ENCODE measurements around the gene SMAGP. TPM values are rescaled to one million over a fixed set of nuclear protein-coding genes. Genes with fewer than 3 reads are reported as not detected.

Gene SMAGP
- total RNA-seq, 1 experiment from 2014 or later: 62.5 TPM

DNA sequence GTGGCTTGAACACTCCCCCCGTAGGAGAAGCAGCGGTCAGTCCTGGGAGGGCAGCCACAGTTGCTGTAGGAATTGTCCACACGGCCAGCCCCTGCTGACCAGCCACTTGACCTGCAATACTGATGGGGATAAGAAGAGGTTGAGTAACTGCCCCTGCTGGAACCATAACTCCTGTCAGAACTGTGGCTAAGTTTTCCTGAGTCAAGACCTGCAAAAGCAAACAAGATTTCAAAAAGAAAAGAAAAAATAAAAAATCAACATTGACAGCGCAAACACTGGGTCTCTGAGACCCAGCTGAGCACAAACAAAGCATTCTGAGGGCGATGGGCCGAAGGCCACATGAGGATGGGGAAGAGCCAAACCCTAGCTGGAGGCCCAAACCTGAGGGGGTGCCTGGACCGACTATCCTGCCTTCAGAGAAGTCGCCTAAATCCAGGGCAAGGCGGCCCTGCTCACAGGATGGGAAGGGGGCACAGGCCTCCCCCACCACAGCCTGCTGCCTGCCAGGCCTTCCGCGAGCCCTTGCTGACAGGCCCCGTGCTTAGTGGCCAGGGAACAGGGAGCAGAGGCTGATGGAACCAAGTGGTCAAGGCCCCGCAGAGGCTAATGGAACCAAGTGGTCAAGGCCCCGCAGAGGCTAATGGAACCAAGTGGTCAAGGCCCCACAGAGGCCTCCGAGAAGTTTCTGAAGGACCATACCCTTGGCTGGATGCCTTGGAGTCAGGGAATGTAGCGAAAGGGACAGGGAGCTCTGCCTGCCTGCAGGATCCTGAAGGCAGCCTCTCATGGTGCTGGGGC, 71.4 kb downstream of the SMAGP start:
- Histone ChIP-seq H3K36me3 (ENCODE audit: low read depth, low read length) (no peaks in the 10 kb centered on the region), H2AFZ (ENCODE audit: low read length) (no peak overlapping the region), H3K4me3 (ENCODE audit: low read length) (no peak overlapping the region), H4K20me1 (ENCODE audit: low read length) (no peaks in the 10 kb centered on the region), H3K4me1 (ENCODE audit: insufficient read depth, low read length) (no peaks in the 10 kb centered on the region), H3K27me3 (ENCODE audit: low read length) (no peaks in the 10 kb centered on the region), H3K9me2 (replicated peaks; ENCODE audit: low read length) (no peaks in the 10 kb centered on the region), H3K27ac (ENCODE audit: low read length) (no peak overlapping the region), H3K9me3 (ENCODE audit: low read length) (no peaks in the 10 kb centered on the region), H3K4me2 (ENCODE audit: low read length) (no peak overlapping the region), H3F3A (ENCODE audit: low read length, unreplicated experiment) (no peaks in the 10 kb centered on the region), H3K9ac (ENCODE audit: low read length) (no peak overlapping the region), H3K79me2 (ENCODE audit: low read length) (no peaks in the 10 kb centered on the region)
- DNase-seq: no peak
- ChIA-PET CTCF (no interaction called here), POLR2A (ENCODE audit: unreplicated experiment) (no interaction called here)
- intact Hi-C loops (cut with micrococcal nuclease): no loop called here
- TF ChIP-seq EZH2phosphoT487 (IDR thresholded peaks at IDR 0.05; ENCODE audit: borderline replicate concordance, low read length) (no peak), EZH2 (IDR thresholded peaks at IDR 0.05; ENCODE audit: low read length, unreplicated experiment) (no peak)
- TF ChIP-seq, protein P1, sequence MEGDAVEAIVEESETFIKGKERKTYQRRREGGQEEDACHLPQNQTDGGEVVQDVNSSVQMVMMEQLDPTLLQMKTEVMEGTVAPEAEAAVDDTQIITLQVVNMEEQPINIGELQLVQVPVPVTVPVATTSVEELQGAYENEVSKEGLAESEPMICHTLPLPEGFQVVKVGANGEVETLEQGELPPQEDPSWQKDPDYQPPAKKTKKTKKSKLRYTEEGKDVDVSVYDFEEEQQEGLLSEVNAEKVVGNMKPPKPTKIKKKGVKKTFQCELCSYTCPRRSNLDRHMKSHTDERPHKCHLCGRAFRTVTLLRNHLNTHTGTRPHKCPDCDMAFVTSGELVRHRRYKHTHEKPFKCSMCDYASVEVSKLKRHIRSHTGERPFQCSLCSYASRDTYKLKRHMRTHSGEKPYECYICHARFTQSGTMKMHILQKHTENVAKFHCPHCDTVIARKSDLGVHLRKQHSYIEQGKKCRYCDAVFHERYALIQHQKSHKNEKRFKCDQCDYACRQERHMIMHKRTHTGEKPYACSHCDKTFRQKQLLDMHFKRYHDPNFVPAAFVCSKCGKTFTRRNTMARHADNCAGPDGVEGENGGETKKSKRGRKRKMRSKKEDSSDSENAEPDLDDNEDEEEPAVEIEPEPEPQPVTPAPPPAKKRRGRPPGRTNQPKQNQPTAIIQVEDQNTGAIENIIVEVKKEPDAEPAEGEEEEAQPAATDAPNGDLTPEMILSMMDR (conservative IDR thresholded peaks at IDR 0.05; ENCODE audit: low read depth, low read length): no peak
- no TSS peak for BruUV-seq (replicated peaks)
- ATAC-seq: no peak

DNA sequence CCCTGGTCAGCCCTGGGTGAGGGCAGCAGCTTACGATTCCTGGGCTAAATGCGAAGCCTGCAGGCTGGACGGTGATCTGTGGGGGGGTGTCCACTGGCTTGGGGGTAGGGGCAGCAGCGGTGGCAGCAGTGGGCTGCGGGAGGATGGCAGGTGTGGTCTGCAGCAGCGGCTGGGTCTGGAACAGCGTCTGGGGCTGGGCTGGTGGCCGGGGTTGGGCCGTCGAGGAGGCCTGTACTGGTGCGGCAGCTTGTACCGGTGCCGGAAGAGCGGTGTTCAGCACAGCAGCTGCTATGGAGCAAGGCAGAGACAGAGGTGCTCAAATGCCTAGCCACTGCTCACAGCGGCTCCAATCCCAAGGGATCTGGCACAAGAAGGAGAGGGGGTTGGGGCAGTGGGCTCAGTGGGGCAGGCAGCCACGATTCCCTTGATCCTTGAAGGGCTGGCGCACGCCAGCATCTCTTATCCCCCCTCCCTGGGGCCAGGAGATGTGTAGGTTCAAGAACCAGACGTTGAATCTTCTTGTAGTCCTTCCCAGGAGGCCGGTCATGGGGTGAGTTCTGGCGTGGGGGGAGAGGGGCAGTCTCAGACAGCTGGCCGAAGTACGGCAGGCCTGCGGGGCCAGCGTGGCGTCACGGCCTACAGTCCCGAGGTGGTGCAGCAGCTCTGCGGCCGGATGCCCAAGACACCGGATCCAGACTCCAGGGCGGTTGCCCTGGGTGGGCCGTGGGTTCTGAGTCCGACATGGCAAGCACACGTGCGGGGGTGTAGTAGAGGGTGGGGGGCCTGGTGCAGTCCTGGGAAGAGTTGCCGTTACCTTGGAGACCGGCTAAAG, 72.3 kb downstream of the SMAGP start:
- Histone ChIP-seq H3K9me2 (replicated peaks; ENCODE audit: low read length) (no peaks in the 10 kb centered on the region), H3K9ac (ENCODE audit: low read length) (no peak overlapping the region), H3K9me3 (ENCODE audit: low read length) (no peaks in the 10 kb centered on the region), H3K4me3 (ENCODE audit: low read length) (no peak overlapping the region), H3F3A (ENCODE audit: low read length, unreplicated experiment) (no peaks in the 10 kb centered on the region), H3K27ac (ENCODE audit: low read length) (no peak overlapping the region), H4K20me1 (ENCODE audit: low read length) (no peaks in the 10 kb centered on the region), H3K4me2 (ENCODE audit: low read length) (no peak overlapping the region), H2AFZ (ENCODE audit: low read length) (no peak overlapping the region), H3K79me2 (ENCODE audit: low read length) (no peaks in the 10 kb centered on the region), H3K4me1 (ENCODE audit: insufficient read depth, low read length) (no peaks in the 10 kb centered on the region), H3K36me3 (ENCODE audit: low read depth, low read length) (no peaks in the 10 kb centered on the region), H3K27me3 (ENCODE audit: low read length) (no peaks in the 10 kb centered on the region)
- intact Hi-C loops (cut with micrococcal nuclease): no loop called here
- TF ChIP-seq EZH2phosphoT487 (IDR thresholded peaks at IDR 0.05; ENCODE audit: borderline replicate concordance, low read length) (no peak), EZH2 (IDR thresholded peaks at IDR 0.05; ENCODE audit: low read length, unreplicated experiment) (no peak)
- TF ChIP-seq, protein P1 (conservative IDR thresholded peaks at IDR 0.05; ENCODE audit: low read depth, low read length): no peak
- ChIA-PET POLR2A (ENCODE audit: unreplicated experiment) (no interaction called here), CTCF (no interaction called here)
- BruUV-seq (replicated peaks): no TSS peak
- ATAC-seq (no peak), DNase-seq (no peak)

GRCh38 chr12:51196547-51196946, 73.7 kb downstream of the SMAGP start:
- no peak overlapping the region for H3K27ac ChIP-seq (ENCODE audit: low read length)
- no peaks in the 10 kb centered on the region for H3K9me2 ChIP-seq (replicated peaks; ENCODE audit: low read length)
- ATAC-seq (no peak), DNase-seq (no peak)
- H3K4me1 ChIP-seq (ENCODE audit: insufficient read depth, low read length): no peaks in the 10 kb centered on the region
- no peaks in the 10 kb centered on the region for H3K27me3 ChIP-seq (ENCODE audit: low read length)
- H3F3A ChIP-seq (ENCODE audit: low read length, unreplicated experiment): no peaks in the 10 kb centered on the region
- no TSS peak for BruUV-seq (replicated peaks)
- no peaks in the 10 kb centered on the region for H3K9me3 ChIP-seq (ENCODE audit: low read length)
- H3K4me2 ChIP-seq (ENCODE audit: low read length): no peak overlapping the region
- no peaks in the 10 kb centered on the region for H4K20me1 ChIP-seq (ENCODE audit: low read length)
- CTCF ChIA-PET: no interaction called here
- no peaks in the 10 kb centered on the region for H3K79me2 ChIP-seq (ENCODE audit: low read length)
- POLR2A ChIA-PET (ENCODE audit: unreplicated experiment): no interaction called here
- no peaks in the 10 kb centered on the region for H3K36me3 ChIP-seq (ENCODE audit: low read depth, low read length)
- no peak overlapping the region for H2AFZ ChIP-seq (ENCODE audit: low read length)
- TF ChIP-seq EZH2 (IDR thresholded peaks at IDR 0.05; ENCODE audit: low read length, unreplicated experiment): no peak
- H3K4me3 ChIP-seq (ENCODE audit: low read length): no peak overlapping the region
- no peak overlapping the region for H3K9ac ChIP-seq (ENCODE audit: low read length)
- intact Hi-C loops (cut with micrococcal nuclease): no loop called here

Data from PC-3 (cell line).